ENCODE data around the gene MGAT1. TPM values are rescaled to one million over a fixed set of nuclear protein-coding genes. Genes with fewer than 3 reads are reported as not detected.

The MGAT1 gene
- total RNA-seq, 1 experiment from 2014 or later: 72.7 TPM

- Histone ChIP-seq H2AK5ac (ENCODE audit: insufficient read length, low read length) (no peak overlapping the region), H3K23me2 (ENCODE audit: insufficient read length, low read depth, low read length, poor library complexity, severe bottlenecking) (no peaks in the 10 kb centered on the region), H2BK20ac (ENCODE audit: low read depth, low read length, poor library complexity, severe bottlenecking) (no peak overlapping the region), H3K79me2 (ENCODE audit: insufficient read depth, low read length) (no peaks in the 10 kb centered on the region), H3K18ac (ENCODE audit: insufficient read length, low read depth, low read length) (no peak overlapping the region), H4K8ac (replicated peaks; ENCODE audit: insufficient read length, low read depth, low read length) (no peak overlapping the region), H3K27ac (ENCODE audit: insufficient read length, low read depth, low read length) (no peak overlapping the region), H3K27me3 (ENCODE audit: insufficient read depth, low read length) (no peaks in the 10 kb centered on the region), H3K56ac (ENCODE audit: insufficient read length, low read depth, low read length) (no peak overlapping the region), H2BK15ac (ENCODE audit: low read depth, low read length) (no peak overlapping the region), H3K4ac (ENCODE audit: low read depth, low read length) (no peak overlapping the region), H3K14ac (ENCODE audit: insufficient read depth, low read length) (no peak overlapping the region), H3K4me2 (ENCODE audit: insufficient read depth, insufficient read length, low read length) (no peak overlapping the region), H2AFZ (ENCODE audit: low read length) (no peak overlapping the region), H3K9me3 (ENCODE audit: control insufficient read depth, low read depth, low read length) (no peaks in the 10 kb centered on the region), H2BK12ac (ENCODE audit: insufficient read length, low read depth, low read length) (no peak overlapping the region), H3K4me1 (ENCODE audit: insufficient read depth, low read length) (no peaks in the 10 kb centered on the region), H3K9ac (ENCODE audit: extremely low read depth, insufficient read length, low read length) (no peak overlapping the region), H4K91ac (ENCODE audit: insufficient read length, low read depth, low read length) (no peak overlapping the region), H3K79me1 (ENCODE audit: insufficient read depth, low read depth, low read length, poor library complexity, severe bottlenecking) (no peaks in the 10 kb centered on the region), H3T11ph (ENCODE audit: low read length) (no peak overlapping the region), H2BK120ac (ENCODE audit: low read depth, low read length, poor library complexity, severe bottlenecking) (no peak overlapping the region), H2BK5ac (ENCODE audit: insufficient read length, low read length) (no peak overlapping the region), H4K20me1 (ENCODE audit: control insufficient read depth, insufficient read depth, insufficient read length) (no peaks in the 10 kb centered on the region), H4K5ac (ENCODE audit: insufficient read length, low read depth, low read length) (no peak overlapping the region), H3K23ac (ENCODE audit: insufficient read length, low read depth, low read length) (no peak overlapping the region)
- Mint-ChIP-seq H3K27me3 (ENCODE audit: low read depth) (peaks cover 10% of the 10 kb centered on the region), H3K4me1 (peaks cover 12 to 15% of the 10 kb centered on the region in 2 experiments), H3K27ac (peak overlapping the region in 2 of 3 experiments; percentile 44 to 61; a peak in 1 of 7 replicates), H3K36me3 (ENCODE audit: insufficient read depth in 1 of 3, low read depth in 3 of 3) (no peaks in the 10 kb centered on the region), H3K9me3 (peaks cover 0 to 2% of the 10 kb centered on the region in 2 experiments; a peak in 1 of 5 replicates), H3K4me3 (no peak overlapping the region)
- no CpG with 5 or more reads among the region's 13 CpGs for WGBS (ENCODE audit: extremely low coverage, insufficient read length, low lambda C conversion rate)
- no peak for TF ChIP-seq CTCF (conservative IDR thresholded peaks at IDR 0.05)
- no peak for DNase-seq
Observed at GRCh38 chr5:180816608-180817534, 14.3 kb upstream of the MGAT1 start.
